Liver (tissue), 3 donors: ENCODE measurements around the gene COL17A1.

Source experiments
- EGR1 ChIP-seq, 2 donors: IDR thresholded peaks; 2 replicates each; pipeline ENCODE4 v1.6.1; 2016 to 2018; ENCODE audit warnings: antibody characterized with exemption in 2 of 2, low read depth in 2 of 2
- FOXA2 ChIP-seq: IDR thresholded peaks from 2 replicates; pipeline ENCODE4 v1.6.1; 2016; ENCODE audit warnings: antibody characterized with exemption
- HNF4A ChIP-seq, 2 donors: conservative IDR thresholded peaks; 2 replicates each; pipeline ENCODE4 v1.6.1; 2016; ENCODE audit warnings: antibody characterized with exemption in 2 of 2, mild to moderate bottlenecking in 2 of 2
- HNF4G ChIP-seq: IDR thresholded peaks from 2 replicates; pipeline ENCODE4 v1.6.1; 2016; ENCODE audit warnings: antibody characterized with exemption
- JUND ChIP-seq, 2 donors: IDR thresholded peaks; 2 replicates each; pipeline ENCODE4 v1.6.1; 2016; ENCODE audit warnings: antibody characterized with exemption in 2 of 2
- RAD21 ChIP-seq, 2 donors: IDR thresholded peaks; 2 replicates each; pipeline ENCODE4 v1.6.1; 2016; ENCODE audit warnings: antibody characterized with exemption in 2 of 2, mild to moderate bottlenecking in 2 of 2
- SP1 ChIP-seq: IDR thresholded peaks from 2 replicates; pipeline ENCODE4 v1.6.1; 2018; ENCODE audit warnings: antibody characterized with exemption, mild to moderate bottlenecking
- TAF1 ChIP-seq: conservative IDR thresholded peaks from 2 replicates; pipeline ENCODE4 v1.6.1; 2016; ENCODE audit warnings: antibody characterized with exemption, mild to moderate bottlenecking
- YY1 ChIP-seq: IDR thresholded peaks from 2 replicates; pipeline ENCODE4 v1.6.1; 2016; ENCODE audit warnings: antibody characterized with exemption, mild to moderate bottlenecking
- TF ChIP-seq, protein P1 (sequence below): fragments of 150-350 bp; IDR thresholded peaks from 2 replicates; pipeline ENCODE4 v1.5.1; 2017; ENCODE audit warnings: improper control_type of control experiment, low read depth, low read length; ENCODE audit not compliant: missing input control
- TF ChIP-seq, protein P2 (sequence below): IDR thresholded peaks from 2 replicates; pipeline ENCODE4 v1.6.1; 2016; ENCODE audit warnings: antibody characterized with exemption, mild to moderate bottlenecking
- donor health status: healthy.
- donor health status: healthy.

DNA sequence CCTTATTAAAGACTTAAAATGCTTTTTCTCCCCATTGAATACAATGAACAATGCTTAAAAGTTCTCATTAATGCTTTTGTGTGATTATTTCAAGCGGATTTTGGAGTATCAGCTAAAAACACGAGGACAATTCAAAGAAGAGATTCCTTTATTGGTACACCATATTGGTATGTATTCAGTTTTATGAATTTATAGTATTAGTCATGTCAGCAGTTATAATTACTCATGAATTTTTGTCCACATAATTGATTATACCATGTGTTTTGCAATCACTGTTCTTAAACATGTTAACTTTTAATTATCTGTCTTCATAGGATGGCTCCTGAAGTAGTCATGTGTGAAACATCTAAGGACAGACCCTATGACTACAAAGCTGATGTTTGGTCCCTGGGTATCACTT is 86.9 kb downstream of the COL17A1 start:
- TF ChIP-seq, protein P1, sequence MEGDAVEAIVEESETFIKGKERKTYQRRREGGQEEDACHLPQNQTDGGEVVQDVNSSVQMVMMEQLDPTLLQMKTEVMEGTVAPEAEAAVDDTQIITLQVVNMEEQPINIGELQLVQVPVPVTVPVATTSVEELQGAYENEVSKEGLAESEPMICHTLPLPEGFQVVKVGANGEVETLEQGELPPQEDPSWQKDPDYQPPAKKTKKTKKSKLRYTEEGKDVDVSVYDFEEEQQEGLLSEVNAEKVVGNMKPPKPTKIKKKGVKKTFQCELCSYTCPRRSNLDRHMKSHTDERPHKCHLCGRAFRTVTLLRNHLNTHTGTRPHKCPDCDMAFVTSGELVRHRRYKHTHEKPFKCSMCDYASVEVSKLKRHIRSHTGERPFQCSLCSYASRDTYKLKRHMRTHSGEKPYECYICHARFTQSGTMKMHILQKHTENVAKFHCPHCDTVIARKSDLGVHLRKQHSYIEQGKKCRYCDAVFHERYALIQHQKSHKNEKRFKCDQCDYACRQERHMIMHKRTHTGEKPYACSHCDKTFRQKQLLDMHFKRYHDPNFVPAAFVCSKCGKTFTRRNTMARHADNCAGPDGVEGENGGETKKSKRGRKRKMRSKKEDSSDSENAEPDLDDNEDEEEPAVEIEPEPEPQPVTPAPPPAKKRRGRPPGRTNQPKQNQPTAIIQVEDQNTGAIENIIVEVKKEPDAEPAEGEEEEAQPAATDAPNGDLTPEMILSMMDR, result no peak
- TF ChIP-seq RAD21 (IDR thresholded peaks at IDR 0.05) (no peak), HNF4G (no peak), YY1 (no peak), JUND (IDR thresholded peaks at IDR 0.05) (no peak), SP1 (no peak), TAF1 (no peak), HNF4A (conservative IDR thresholded peaks at IDR 0.05) (no peak), FOXA2 (no peak), EGR1 (IDR thresholded peaks at IDR 0.05; ENCODE audit: low read depth in 2 of 2) (no peak)
- TF ChIP-seq, protein P2, sequence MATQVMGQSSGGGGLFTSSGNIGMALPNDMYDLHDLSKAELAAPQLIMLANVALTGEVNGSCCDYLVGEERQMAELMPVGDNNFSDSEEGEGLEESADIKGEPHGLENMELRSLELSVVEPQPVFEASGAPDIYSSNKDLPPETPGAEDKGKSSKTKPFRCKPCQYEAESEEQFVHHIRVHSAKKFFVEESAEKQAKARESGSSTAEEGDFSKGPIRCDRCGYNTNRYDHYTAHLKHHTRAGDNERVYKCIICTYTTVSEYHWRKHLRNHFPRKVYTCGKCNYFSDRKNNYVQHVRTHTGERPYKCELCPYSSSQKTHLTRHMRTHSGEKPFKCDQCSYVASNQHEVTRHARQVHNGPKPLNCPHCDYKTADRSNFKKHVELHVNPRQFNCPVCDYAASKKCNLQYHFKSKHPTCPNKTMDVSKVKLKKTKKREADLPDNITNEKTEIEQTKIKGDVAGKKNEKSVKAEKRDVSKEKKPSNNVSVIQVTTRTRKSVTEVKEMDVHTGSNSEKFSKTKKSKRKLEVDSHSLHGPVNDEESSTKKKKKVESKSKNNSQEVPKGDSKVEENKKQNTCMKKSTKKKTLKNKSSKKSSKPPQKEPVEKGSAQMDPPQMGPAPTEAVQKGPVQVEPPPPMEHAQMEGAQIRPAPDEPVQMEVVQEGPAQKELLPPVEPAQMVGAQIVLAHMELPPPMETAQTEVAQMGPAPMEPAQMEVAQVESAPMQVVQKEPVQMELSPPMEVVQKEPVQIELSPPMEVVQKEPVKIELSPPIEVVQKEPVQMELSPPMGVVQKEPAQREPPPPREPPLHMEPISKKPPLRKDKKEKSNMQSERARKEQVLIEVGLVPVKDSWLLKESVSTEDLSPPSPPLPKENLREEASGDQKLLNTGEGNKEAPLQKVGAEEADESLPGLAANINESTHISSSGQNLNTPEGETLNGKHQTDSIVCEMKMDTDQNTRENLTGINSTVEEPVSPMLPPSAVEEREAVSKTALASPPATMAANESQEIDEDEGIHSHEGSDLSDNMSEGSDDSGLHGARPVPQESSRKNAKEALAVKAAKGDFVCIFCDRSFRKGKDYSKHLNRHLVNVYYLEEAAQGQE, result no peak
